Breast epithelium (tissue), 4 donors: ENCODE results near the gene RIPK1. TPM values are rescaled to one million over a fixed set of nuclear protein-coding genes. Genes with fewer than 3 reads are reported as not detected.
A peak's percentile ranks its signal among the peaks of the same experiment; 100 is the strongest.

Experiments used
- DNase-seq, 2 donors: peaks; one replicate each; pipeline ENCODE4 v3.0.0-alpha.2; 2019; ENCODE audit warnings: low spot score in 2 of 2
- H3K27ac ChIP-seq, 2 donors: fragments of 200-600 bp; sonication (generic) in 1 of 2; one replicate each; pipeline ENCODE4 v1.5.1; 2016 to 2019; ENCODE audit warnings: mild to moderate bottlenecking in 1 of 2
- H3K27me3 ChIP-seq, 2 donors: fragments of 200-600 bp; sonication (generic) in 1 of 2; one replicate each; pipeline versions ENCODE4 v1.5.1 to v1.6.0; 2017 to 2019; ENCODE audit warnings: control low read depth in 1 of 2, mild to moderate bottlenecking in 1 of 2
- H3K36me3 ChIP-seq: fragments of 200-600 bp; one replicate; pipeline ENCODE4 v1.5.1; 2019
- H3K4me1 ChIP-seq, 2 donors: fragments of 200-600 bp; sonication (generic); one replicate each; pipeline ENCODE4 v1.5.1; 2016 to 2019; ENCODE audit warnings: control low read depth in 1 of 2
- H3K4me3 ChIP-seq, 3 donors: fragments of 200-600 bp; sonication (generic); 1 replicate in 2 of 3; 2 replicates in 1 of 3; pipeline ENCODE4 v1.5.1; 2016 to 2019; ENCODE audit warnings: mild to moderate bottlenecking in 3 of 3, moderate library complexity in 2 of 3
- H3K9me3 ChIP-seq, 2 donors: fragments of 200-600 bp; sonication (generic) in 1 of 2; one replicate each; pipeline ENCODE4 v1.5.1; 2016 to 2019; ENCODE audit warnings: control low read depth in 1 of 2
- POLR2A ChIP-seq: fragments of 450-650 bp; IDR thresholded peaks from one replicate; pipeline ENCODE4 v1.6.1; 2016; ENCODE audit warnings: antibody characterized with exemption, mild to moderate bottlenecking, moderate library complexity
- POLR2AphosphoS5 ChIP-seq, 3 donors: sonication (generic); formaldehyde crosslinking; IDR thresholded peaks; one replicate each; pipeline ENCODE4 v1.6.1; 2017; ENCODE audit warnings: antibody characterized with exemption in 3 of 3
- intact Hi-C: fragments of 100-400 bp; cut with DNase I; formaldehyde crosslinking; loops from one replicate; pipeline ENCODE4 v1.15.1; 2023; ENCODE audit warnings: low total_unique reads
- total RNA-seq, 3 donors: library from RNA; depleted of rRNA; stranded (reverse); fragments of >200 nt; gene quantifications; one replicate each; pipeline ENCODE4 v1.1.0, GENCODE V29; 2016
- TF ChIP-seq, protein P1 (sequence below), 3 donors: fragments of 450-650 bp; IDR thresholded peaks; one replicate each; pipeline ENCODE4 v1.5.1; 2016 to 2017; ENCODE audit warnings: antibody characterized with exemption in 3 of 3, mild to moderate bottlenecking in 3 of 3, moderate library complexity in 3 of 3

RIPK1 gene
- total RNA-seq, 3 donors from 2014 or later, result 23.8 to 38.9 (median 26.2) TPM

GRCh38 chr6:3081960-3082359, 13.7 kb downstream of the RIPK1 start:
- Histone ChIP-seq H3K4me1 (no peaks in the 10 kb centered on the region), H3K27me3 (no peaks in the 10 kb centered on the region), H3K36me3 (peaks cover 8% of the 10 kb centered on the region), H3K9me3 (no peaks in the 10 kb centered on the region), H3K4me3 (no peak overlapping the region), H3K27ac (no peak overlapping the region)
- TF ChIP-seq, protein P1, sequence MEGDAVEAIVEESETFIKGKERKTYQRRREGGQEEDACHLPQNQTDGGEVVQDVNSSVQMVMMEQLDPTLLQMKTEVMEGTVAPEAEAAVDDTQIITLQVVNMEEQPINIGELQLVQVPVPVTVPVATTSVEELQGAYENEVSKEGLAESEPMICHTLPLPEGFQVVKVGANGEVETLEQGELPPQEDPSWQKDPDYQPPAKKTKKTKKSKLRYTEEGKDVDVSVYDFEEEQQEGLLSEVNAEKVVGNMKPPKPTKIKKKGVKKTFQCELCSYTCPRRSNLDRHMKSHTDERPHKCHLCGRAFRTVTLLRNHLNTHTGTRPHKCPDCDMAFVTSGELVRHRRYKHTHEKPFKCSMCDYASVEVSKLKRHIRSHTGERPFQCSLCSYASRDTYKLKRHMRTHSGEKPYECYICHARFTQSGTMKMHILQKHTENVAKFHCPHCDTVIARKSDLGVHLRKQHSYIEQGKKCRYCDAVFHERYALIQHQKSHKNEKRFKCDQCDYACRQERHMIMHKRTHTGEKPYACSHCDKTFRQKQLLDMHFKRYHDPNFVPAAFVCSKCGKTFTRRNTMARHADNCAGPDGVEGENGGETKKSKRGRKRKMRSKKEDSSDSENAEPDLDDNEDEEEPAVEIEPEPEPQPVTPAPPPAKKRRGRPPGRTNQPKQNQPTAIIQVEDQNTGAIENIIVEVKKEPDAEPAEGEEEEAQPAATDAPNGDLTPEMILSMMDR (IDR thresholded peaks at IDR 0.05), result no peak
- DNase-seq, result no peak
- intact Hi-C loops, result no loop called here

GRCh38 chr6:3085074-3085473, 16.8 kb downstream of the RIPK1 start:
- no peaks in the 10 kb centered on the region for H3K4me1 ChIP-seq
- intact Hi-C loops, result no loop called here
- peaks cover 8% of the 10 kb centered on the region for H3K36me3 ChIP-seq
- DNase-seq, result no peak
- no peaks in the 10 kb centered on the region for H3K27me3 ChIP-seq
- no peaks in the 10 kb centered on the region for H3K9me3 ChIP-seq
- H3K27ac ChIP-seq, result no peak overlapping the region
- H3K4me3 ChIP-seq, result no peak overlapping the region
- TF ChIP-seq, protein P1 (IDR thresholded peaks at IDR 0.05), result no peak
- no peak for TF ChIP-seq POLR2A
- no peak for TF ChIP-seq POLR2AphosphoS5 (IDR thresholded peaks at IDR 0.05)

DNA sequence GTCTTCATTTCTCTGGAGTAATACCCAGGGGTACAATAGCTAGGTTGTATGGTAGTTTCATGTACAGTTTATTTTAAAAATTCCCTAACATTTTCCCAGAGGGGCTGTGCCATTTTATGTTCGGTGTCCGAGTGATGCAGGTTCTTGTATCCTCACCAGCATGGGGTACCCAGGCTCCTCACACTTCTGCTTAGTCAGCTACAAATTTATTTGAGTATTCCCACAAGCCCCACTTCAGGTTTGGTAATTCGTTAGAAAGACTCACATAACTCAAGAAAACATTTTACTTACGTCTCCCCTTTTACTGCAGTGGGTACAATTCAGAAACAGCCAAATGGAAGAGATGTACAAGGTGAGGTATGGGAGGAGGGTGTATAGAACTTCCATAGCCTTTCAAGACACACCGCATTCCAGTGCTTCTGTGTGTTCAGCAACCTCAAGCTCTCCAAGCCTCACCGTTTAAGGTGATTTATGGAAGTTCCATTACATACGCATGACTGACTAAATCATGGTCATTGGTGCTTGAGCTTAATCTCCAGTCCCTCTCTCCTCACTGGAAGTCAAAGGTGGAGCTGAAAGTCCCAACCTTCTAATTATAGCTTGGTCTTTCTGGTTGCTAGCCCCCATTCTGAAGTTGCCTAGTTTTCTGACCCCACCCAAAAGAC, 18.1 kb downstream of the RIPK1 start:
- no peak overlapping the region for H3K27ac ChIP-seq
- DNase-seq, result no peak
- no peaks in the 10 kb centered on the region for H3K27me3 ChIP-seq
- no peaks in the 10 kb centered on the region for H3K4me1 ChIP-seq
- intact Hi-C loops, result no loop called here
- TF ChIP-seq, protein P1 (IDR thresholded peaks at IDR 0.05), result no peak
- TF ChIP-seq POLR2AphosphoS5 (IDR thresholded peaks at IDR 0.05), result no peak
- TF ChIP-seq POLR2A, result no peak
- H3K9me3 ChIP-seq, result no peaks in the 10 kb centered on the region
- no peak overlapping the region for H3K4me3 ChIP-seq
- peaks cover 8% of the 10 kb centered on the region for H3K36me3 ChIP-seq

GRCh38 chr6:3088446-3088845, 20.2 kb downstream of the RIPK1 start:
- no peak for DNase-seq
- intact Hi-C loops, result no loop called here
- Histone ChIP-seq H3K27me3 (no peaks in the 10 kb centered on the region), H3K4me3 (no peak overlapping the region), H3K27ac (peak overlapping the region in 1 of 2 donors; percentile 18), H3K36me3 (peaks cover 4% of the 10 kb centered on the region), H3K9me3 (no peaks in the 10 kb centered on the region), H3K4me1 (no peaks in the 10 kb centered on the region)
- TF ChIP-seq POLR2A, result no peak
- TF ChIP-seq, protein P1 (IDR thresholded peaks at IDR 0.05), result no peak
- no peak for TF ChIP-seq POLR2AphosphoS5 (IDR thresholded peaks at IDR 0.05)

DNA sequence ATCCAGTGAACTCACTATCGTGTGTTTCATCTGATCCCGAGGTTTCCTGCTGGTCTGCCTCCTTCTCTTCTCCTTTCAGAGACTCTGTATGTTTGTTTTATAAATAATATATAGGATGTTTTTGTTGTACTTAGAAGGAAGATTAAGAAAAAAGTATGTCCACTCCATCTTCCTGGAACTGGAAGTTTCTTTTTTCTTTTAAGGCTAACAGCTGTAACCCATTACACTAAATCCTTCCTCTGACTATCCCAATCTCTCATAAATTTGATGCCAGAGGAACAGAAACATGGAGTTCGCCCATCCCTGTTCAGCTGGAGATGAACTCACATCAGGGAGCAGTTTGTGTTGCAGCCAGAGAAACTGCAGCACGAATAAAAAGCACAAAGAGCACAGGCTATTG, 20.7 kb downstream of the RIPK1 start:
- Histone ChIP-seq H3K36me3 (no peaks in the 10 kb centered on the region), H3K27ac (peak overlapping the region in 1 of 2 donors; percentile 18)
- intact Hi-C loops, result no loop called here

More for the DNA sequence above, 20.7 kb downstream of the RIPK1 start:
- TF ChIP-seq, protein P1 (IDR thresholded peaks at IDR 0.05), result no peak
- TF ChIP-seq POLR2A (no peak), POLR2AphosphoS5 (IDR thresholded peaks at IDR 0.05) (no peak)
- Histone ChIP-seq H3K4me3 (no peak overlapping the region), H3K4me1 (no peaks in the 10 kb centered on the region), H3K9me3 (no peaks in the 10 kb centered on the region), H3K27me3 (no peaks in the 10 kb centered on the region)
- no peak for DNase-seq
